Endothelial cell of umbilical vein (primary cell): ENCODE measurements around the gene FBXO48. TPM values are rescaled to one million over a fixed set of nuclear protein-coding genes. Genes with fewer than 3 reads are reported as not detected.

Experiments used
- BruUV-seq: library from RNA; stranded (reverse); fragments of 400-500 nt; replicated peaks from 2 replicates; lab custom pipeline; 2021; lab: Mats Ljungman, UMichigan
- CTCF ChIA-PET: fragments of 300-600, 350-600 bp; sonication (Branson Sonifier 250); formaldehyde crosslinking; loops from one replicate; lab custom pipeline; 2021; ENCODE audit warnings: antibody characterized with exemption, inconsistent platforms; lab: Charles Lee
- POLR2A ChIA-PET: fragments of 300-600, 350-600 bp; sonication (Branson Sonifier 250); formaldehyde crosslinking; loops from one replicate; lab custom pipeline; 2021; ENCODE audit warnings: antibody characterized with exemption, inconsistent platforms; lab: Charles Lee
- DNase-seq: peaks from one replicate; pipeline ENCODE4 v3.0.0-alpha.2; 2011; ENCODE audit warnings: low read depth, low spot score
- FAIRE-seq: peaks from 2 replicates; lab custom pipeline; 2011; peaks lifted over from hg19 to GRCh38; lab: Jason Lieb, UNC
- H2AFZ ChIP-seq: 2 replicates; pipeline ENCODE4 v1.6.0; 2012; ENCODE audit warnings: low read depth, low read length, control low read depth, inconsistent platforms
- H3K27ac ChIP-seq: 2 replicates; pipeline ENCODE4 v1.5.1; 2011; ENCODE audit warnings: low read depth, mild to moderate bottlenecking, control low read depth, low read length, moderate library complexity; ENCODE audit not compliant: insufficient read depth
- H3K27me3 ChIP-seq, 2 experiments: 2 replicates each; pipeline versions ENCODE4 v1.6.0 to v1.6.1; 2011; ENCODE audit warnings: low read length in 2 of 2, mixed read lengths in 1 of 2; ENCODE audit not compliant: control insufficient read depth in 2 of 2, insufficient read depth in 2 of 2
- H3K36me3 ChIP-seq, 2 experiments: 2 replicates in 1 of 2; 3 replicates in 1 of 2; pipeline ENCODE4 v1.5.1; 2011; ENCODE audit warnings: low read length in 2 of 2, mild to moderate bottlenecking in 1 of 2, moderate library complexity in 1 of 2; ENCODE audit not compliant: control insufficient read depth in 2 of 2, insufficient read depth in 2 of 2; ENCODE audit errors: extremely low read depth in 1 of 2
- H3K4me1 ChIP-seq: 3 replicates; pipeline ENCODE4 v1.5.1; 2011; ENCODE audit warnings: mild to moderate bottlenecking, low read length; ENCODE audit not compliant: control insufficient read depth, insufficient read depth; ENCODE audit errors: extremely low read depth
- H3K4me2 ChIP-seq: 2 replicates; pipeline ENCODE4 v1.6.1; 2011; ENCODE audit warnings: low read length, control low read depth, mixed read lengths; ENCODE audit not compliant: insufficient read depth
- H3K4me3 ChIP-seq, 3 experiments: fragments of 200-600 bp in 1 of 3; sonication (generic), shearing (Covaris generic) in 1 of 3; replicated peaks in 1 of 3; 2 replicates each; pipeline ENCODE4 v1.5.1; 2011 to 2016; ENCODE audit warnings: control low read depth in 3 of 3, low read length in 3 of 3, mild to moderate bottlenecking in 2 of 3, inconsistent platforms in 1 of 3, low read depth in 1 of 3, moderate library complexity in 1 of 3; ENCODE audit not compliant: insufficient read depth in 1 of 3
- H3K79me2 ChIP-seq: 2 replicates; pipeline ENCODE4 v1.6.0; 2012; ENCODE audit warnings: low read length, inconsistent platforms; ENCODE audit not compliant: control insufficient read depth, insufficient read depth
- H3K9ac ChIP-seq: replicated peaks from 2 replicates; pipeline ENCODE3; 2011; ENCODE audit warnings: low read length, control low read depth; ENCODE audit not compliant: insufficient read depth; ENCODE audit errors: extremely low read depth
- H3K9me1 ChIP-seq: replicated peaks from 3 replicates; pipeline ENCODE4 v1.6.0; 2011; ENCODE audit warnings: mild to moderate bottlenecking, low read length; ENCODE audit not compliant: control insufficient read depth, insufficient read depth; ENCODE audit errors: extremely low read depth
- H3K9me3 ChIP-seq: replicated peaks from 2 replicates; pipeline ENCODE4 v1.5.1; 2012; ENCODE audit warnings: low read length, inconsistent platforms; ENCODE audit not compliant: control insufficient read depth, insufficient read depth
- H4K20me1 ChIP-seq: replicated peaks from 2 replicates; pipeline ENCODE3; 2011; ENCODE audit warnings: mild to moderate bottlenecking, low read length; ENCODE audit not compliant: control insufficient read depth, insufficient read depth; ENCODE audit errors: extremely low read depth
- CTCF ChIP-seq, 2 donors: IDR thresholded peaks; 1 replicate in 1 of 2; 2 replicates in 1 of 2; pipeline ENCODE4 v1.5.1; 2011; ENCODE audit warnings: low read length in 2 of 2, mild to moderate bottlenecking in 2 of 2, moderate library complexity in 2 of 2, control low read depth in 1 of 2, inconsistent platforms in 1 of 2, low read depth in 1 of 2; ENCODE audit not compliant: insufficient read depth in 1 of 2; ENCODE audit errors: extremely low read depth in 1 of 2
- EZH2 ChIP-seq: IDR thresholded peaks from 2 replicates; pipeline ENCODE4 v1.6.1; 2012; ENCODE audit warnings: borderline replicate concordance, low read depth, mild to moderate bottlenecking, moderate library complexity, low read length, inconsistent platforms; ENCODE audit not compliant: severe bottlenecking
- FOS ChIP-seq: IDR thresholded peaks from 2 replicates; pipeline ENCODE4 v1.6.1; 2011; ENCODE audit warnings: mild to moderate bottlenecking, low read length, moderate library complexity, borderline replicate concordance; ENCODE audit not compliant: insufficient read depth
- GATA2 ChIP-seq: IDR thresholded peaks from 2 replicates; pipeline ENCODE4 v1.7.0; 2011; ENCODE audit warnings: low read depth, mild to moderate bottlenecking, moderate library complexity, mixed read lengths, low read length; ENCODE audit not compliant: insufficient read length, insufficient read depth
- JUN ChIP-seq: IDR thresholded peaks from 2 replicates; pipeline ENCODE4 v1.6.1; 2011; ENCODE audit warnings: borderline replicate concordance, low read depth; ENCODE audit not compliant: insufficient read length, insufficient read depth
- MAX ChIP-seq: IDR thresholded peaks from 2 replicates; pipeline ENCODE4 v1.6.1; 2011; ENCODE audit not compliant: insufficient read depth, insufficient read length
- MYC ChIP-seq: IDR thresholded peaks from one replicate; pipeline ENCODE4 v1.6.1; 2011; ENCODE audit warnings: mild to moderate bottlenecking, low read depth, low read length
- POLR2A ChIP-seq: IDR thresholded peaks from 2 replicates; pipeline ENCODE4 v1.6.1; 2012; ENCODE audit warnings: low read depth, mild to moderate bottlenecking, control low read depth, low read length
- POLR2AphosphoS5 ChIP-seq: IDR thresholded peaks from 2 replicates; pipeline ENCODE4 v1.6.1; 2012; ENCODE audit warnings: low read depth, mild to moderate bottlenecking, control low read depth, low read length, moderate library complexity; ENCODE audit not compliant: insufficient read depth
- dilution Hi-C: fragments of 300-500 bp; cut with MboI; formaldehyde crosslinking; loops from one replicate; pipeline ENCODE4 v1.15.0; 2019; ENCODE audit warnings: low sequenced_read_pairs; ENCODE audit not compliant: extremely low pct_ligation_motif_present
- intact Hi-C: fragments of 100-400 bp; cut with micrococcal nuclease; formaldehyde crosslinking; loops from one replicate; pipeline ENCODE4 v1.10.0; 2022
- polyA plus RNA-seq, 4 experiments: library from polyadenylated mRNA; depleted of rRNA in 3 of 4; stranded (reverse) in 3 of 4; unstranded in 1 of 4; fragments of >200 nt; gene quantifications; 2 replicates each; pipeline versions ENCODE4 v1.2.1 to v1.2.3, GENCODE V29; 2011 to 2012; ENCODE audit warnings: missing spikeins in 1 of 4
- total RNA-seq: library from RNA; stranded (reverse); gene quantifications from 2 replicates; pipeline ENCODE4 v1.2.3, GENCODE V29; 2021

Gene FBXO48
- total and polyA plus RNA-seq, 2 donors (not counting 3 experiments of a cell fraction or from before 2014, with no cell fraction given), result 0.46 to 0.73 TPM

GRCh38 chr2:68476454-68476853, 9.4 kb upstream of the FBXO48 start:
- H3K36me3 ChIP-seq, result no peaks in the 10 kb centered on the region
- no peaks in the 10 kb centered on the region for H3K9me1 ChIP-seq
- peaks cover 5% of the 10 kb centered on the region for H3K4me1 ChIP-seq
- H3K9me3 ChIP-seq, result no peaks in the 10 kb centered on the region
- H3K27me3 ChIP-seq, result no peaks in the 10 kb centered on the region
- H3K9ac ChIP-seq, result no peak overlapping the region
- TF ChIP-seq MAX (no peak), EZH2 (no peak), MYC (no peak), GATA2 (no peak), JUN (no peak), FOS (no peak), POLR2A (no peak), CTCF (IDR thresholded peaks at IDR 0.05; ENCODE audit: extremely low read depth in 1 of 2, insufficient read depth in 1 of 2, low read depth in 1 of 2, low read length in 2 of 2) (no peak), POLR2AphosphoS5 (no peak)
- H3K4me3 ChIP-seq, result no peak overlapping the region
- no peaks in the 10 kb centered on the region for H4K20me1 ChIP-seq
- DNase-seq, result no peak
- no peak overlapping the region for H3K4me2 ChIP-seq
- ChIA-PET CTCF (interaction anchor here (2.4 kb wide), 1 partner anchor 13 kb away, joined by 10 read pairs; no protein-coding TSS in a partner anchor), POLR2A (no interaction called here)
- dilution Hi-C loops (loop anchor here (25.0 kb wide), 1 partner anchor 236 kb away; no protein-coding TSS in a partner anchor), intact Hi-C loops (no loop called here)
- H2AFZ ChIP-seq, result no peak overlapping the region
- no peaks in the 10 kb centered on the region for H3K79me2 ChIP-seq
- no peak overlapping the region for H3K27ac ChIP-seq
- BruUV-seq, result no TSS peak
- no peak for FAIRE-seq
